Keratinocyte (primary cell): ENCODE measurements around the gene NFKB2. TPM values are rescaled to one million over a fixed set of nuclear protein-coding genes. Genes with fewer than 3 reads are reported as not detected.

Source experiments
- DNase-seq: peaks from one replicate; pipeline ENCODE4 v3.0.0-alpha.2; 2011; ENCODE audit warnings: low read depth, missing footprints, low spot score
- FAIRE-seq: peaks from 2 replicates; lab custom pipeline; 2011; peaks lifted over from hg19 to GRCh38; lab: Jason Lieb, UNC
- H2AFZ ChIP-seq: 2 replicates; pipeline ENCODE4 v1.6.0; 2012; ENCODE audit warnings: low read length, control low read depth, inconsistent platforms; ENCODE audit not compliant: control insufficient read depth
- H3K27ac ChIP-seq: 2 replicates; pipeline ENCODE4 v1.5.1; 2011; ENCODE audit warnings: low read length; ENCODE audit not compliant: control insufficient read depth, insufficient read depth
- H3K27me3 ChIP-seq: 3 replicates; pipeline ENCODE4 v1.6.0; 2011; ENCODE audit warnings: low read length; ENCODE audit not compliant: control insufficient read depth, insufficient read depth; ENCODE audit errors: extremely low read depth
- H3K36me3 ChIP-seq, 2 experiments: 2 replicates in 1 of 2; 3 replicates in 1 of 2; pipeline ENCODE4 v1.5.1; 2011; ENCODE audit warnings: low read length in 2 of 2, mild to moderate bottlenecking in 1 of 2; ENCODE audit not compliant: control insufficient read depth in 2 of 2, insufficient read depth in 2 of 2; ENCODE audit errors: extremely low read depth in 1 of 2
- H3K4me1 ChIP-seq: 3 replicates; pipeline ENCODE4 v1.5.1; 2011; ENCODE audit warnings: low read length; ENCODE audit not compliant: control insufficient read depth, insufficient read depth; ENCODE audit errors: extremely low read depth
- H3K4me2 ChIP-seq: 3 replicates; pipeline ENCODE4 v1.6.0; 2011; ENCODE audit warnings: low read depth, low read length; ENCODE audit not compliant: control insufficient read depth, insufficient read depth; ENCODE audit errors: extremely low read depth
- H3K4me3 ChIP-seq, 3 experiments: fragments of 200-600 bp in 1 of 3; sonication (generic) in 1 of 3; 2 replicates in 2 of 3; 3 replicates in 1 of 3; pipeline ENCODE4 v1.5.1; 2011 to 2016; ENCODE audit warnings: low read length in 3 of 3, mild to moderate bottlenecking in 3 of 3, control low read depth in 2 of 3, inconsistent platforms in 1 of 3, low read depth in 1 of 3, mixed read lengths in 1 of 3, mixed run types in 1 of 3, moderate library complexity in 1 of 3; ENCODE audit not compliant: control insufficient read depth in 2 of 3, insufficient read depth in 2 of 3; ENCODE audit errors: extremely low read depth in 1 of 3
- H3K79me2 ChIP-seq: 2 replicates; pipeline ENCODE4 v1.6.0; 2012; ENCODE audit warnings: low read length; ENCODE audit not compliant: control insufficient read depth, insufficient read depth
- H3K9ac ChIP-seq: 3 replicates; pipeline ENCODE4 v1.6.0; 2011; ENCODE audit warnings: low read length; ENCODE audit not compliant: control insufficient read depth, insufficient read depth; ENCODE audit errors: extremely low read depth
- H3K9me1 ChIP-seq: 3 replicates; pipeline ENCODE4 v1.6.0; 2011; ENCODE audit warnings: low read length; ENCODE audit not compliant: control insufficient read depth, insufficient read depth; ENCODE audit errors: extremely low read depth
- H3K9me3 ChIP-seq: 2 replicates; pipeline ENCODE4 v1.5.1; 2012; ENCODE audit warnings: low read depth, low read length; ENCODE audit not compliant: control insufficient read depth
- H4K20me1 ChIP-seq: 3 replicates; pipeline ENCODE4 v1.6.0; 2011; ENCODE audit warnings: low read length; ENCODE audit not compliant: control insufficient read depth, insufficient read depth; ENCODE audit errors: extremely low read depth
- EZH2 ChIP-seq: IDR thresholded peaks from one replicate; pipeline ENCODE4 v1.6.1; 2012; ENCODE audit warnings: inconsistent platforms, mild to moderate bottlenecking, low read length, moderate library complexity
- dilution Hi-C: fragments of 300-500 bp; cut with MboI; formaldehyde crosslinking; loops from one replicate; pipeline ENCODE4 v1.7.0; 2020; ENCODE audit warnings: low sequenced_read_pairs; ENCODE audit not compliant: extremely low pct_ligation_motif_present
- polyA plus RNA-seq, 5 experiments: library from polyadenylated mRNA; depleted of rRNA in 3 of 5; stranded (reverse) in 3 of 5; stranded (forward) in 1 of 5; unstranded in 1 of 5; fragments of >200 nt; gene quantifications; 1 replicate in 1 of 5; 2 replicates in 3 of 5; 3 replicates in 1 of 5; pipeline versions ENCODE4 v1.2.1 to v1.2.3, GENCODE V29; 2011 to 2012; ENCODE audit warnings: missing spikeins in 2 of 5, low read depth in 1 of 5, low replicate concordance in 1 of 5
- TF ChIP-seq, protein P1 (sequence below), 3 experiments: IDR thresholded peaks in 1 of 3; conservative IDR thresholded peaks in 1 of 3; optimal IDR thresholded peaks in 1 of 3; 2 replicates in 2 of 3; 3 replicates in 1 of 3; pipeline versions ENCODE3 to v1.5.1; 2011; ENCODE audit warnings: low read length in 3 of 3, mild to moderate bottlenecking in 3 of 3, moderate library complexity in 2 of 3, control low read depth in 1 of 3, inconsistent platforms in 1 of 3; ENCODE audit not compliant: insufficient read depth in 2 of 3; ENCODE audit errors: extremely low read depth in 1 of 3

NFKB2 gene
- polyA plus RNA-seq, 1 donor (not counting 4 experiments of a cell fraction or from before 2014, with no cell fraction given) = 14.8 TPM

DNA sequence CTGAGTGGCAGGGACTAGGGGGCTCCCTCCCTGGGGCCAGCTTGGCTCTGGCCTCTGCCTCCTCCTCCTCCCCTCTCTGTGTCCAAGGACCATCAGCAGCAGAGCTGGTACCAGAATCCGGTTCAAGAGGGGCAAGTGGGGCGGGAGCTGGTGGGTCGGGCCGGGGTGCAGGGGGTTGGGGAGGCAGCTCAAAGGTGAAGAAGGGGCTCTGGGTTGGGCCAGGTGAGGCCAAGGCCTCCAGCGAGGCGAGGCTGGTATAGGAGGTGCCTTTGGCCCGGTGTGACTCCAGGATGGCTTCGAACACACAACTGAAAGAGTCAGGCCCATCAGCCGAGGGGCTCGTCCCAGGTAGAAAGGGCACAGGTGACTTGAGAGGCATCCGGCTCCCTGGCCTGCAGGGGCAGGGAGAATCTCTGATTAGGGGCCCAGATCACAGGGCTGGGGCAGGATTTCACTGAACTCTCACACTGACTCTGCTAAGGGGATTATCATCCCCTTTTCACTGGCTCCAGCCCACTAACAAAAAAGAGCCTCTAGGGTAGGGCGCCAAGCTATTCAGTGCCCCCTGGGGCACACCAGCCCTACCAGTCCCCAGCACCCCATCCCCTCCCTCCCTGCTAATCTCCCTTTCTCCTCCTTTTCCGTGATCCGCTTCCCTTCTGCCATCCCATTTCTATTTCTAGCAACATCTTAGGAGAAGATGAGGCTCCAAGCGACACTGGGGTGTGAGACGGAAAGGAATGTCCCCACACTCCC lies 18.5 kb downstream of the NFKB2 start:
- no peaks in the 10 kb centered on the region for H3K9me1 ChIP-seq
- no peak for DNase-seq
- H3K4me1 ChIP-seq = peaks cover under 1% of the 10 kb centered on the region
- H3K27ac ChIP-seq = no peak overlapping the region
- peaks cover 71% of the 10 kb centered on the region for H3K27me3 ChIP-seq
- no peak for FAIRE-seq
- H2AFZ ChIP-seq = no peak overlapping the region
- H3K79me2 ChIP-seq = no peaks in the 10 kb centered on the region
- H4K20me1 ChIP-seq = no peaks in the 10 kb centered on the region
- H3K9me3 ChIP-seq = no peaks in the 10 kb centered on the region
- H3K9ac ChIP-seq = no peak overlapping the region
- TF ChIP-seq, protein P1, sequence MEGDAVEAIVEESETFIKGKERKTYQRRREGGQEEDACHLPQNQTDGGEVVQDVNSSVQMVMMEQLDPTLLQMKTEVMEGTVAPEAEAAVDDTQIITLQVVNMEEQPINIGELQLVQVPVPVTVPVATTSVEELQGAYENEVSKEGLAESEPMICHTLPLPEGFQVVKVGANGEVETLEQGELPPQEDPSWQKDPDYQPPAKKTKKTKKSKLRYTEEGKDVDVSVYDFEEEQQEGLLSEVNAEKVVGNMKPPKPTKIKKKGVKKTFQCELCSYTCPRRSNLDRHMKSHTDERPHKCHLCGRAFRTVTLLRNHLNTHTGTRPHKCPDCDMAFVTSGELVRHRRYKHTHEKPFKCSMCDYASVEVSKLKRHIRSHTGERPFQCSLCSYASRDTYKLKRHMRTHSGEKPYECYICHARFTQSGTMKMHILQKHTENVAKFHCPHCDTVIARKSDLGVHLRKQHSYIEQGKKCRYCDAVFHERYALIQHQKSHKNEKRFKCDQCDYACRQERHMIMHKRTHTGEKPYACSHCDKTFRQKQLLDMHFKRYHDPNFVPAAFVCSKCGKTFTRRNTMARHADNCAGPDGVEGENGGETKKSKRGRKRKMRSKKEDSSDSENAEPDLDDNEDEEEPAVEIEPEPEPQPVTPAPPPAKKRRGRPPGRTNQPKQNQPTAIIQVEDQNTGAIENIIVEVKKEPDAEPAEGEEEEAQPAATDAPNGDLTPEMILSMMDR (optimal IDR thresholded peaks at IDR 0.05 in 1 of 3, IDR thresholded peaks at IDR 0.05 in 1 of 3, conservative IDR thresholded peaks at IDR 0.05 in 1 of 3; ENCODE audit: extremely low read depth in 1 of 3, insufficient read depth in 2 of 3, low read length in 3 of 3) = no peak
- no peak for TF ChIP-seq EZH2
- dilution Hi-C loops = no loop called here
- H3K36me3 ChIP-seq = no peaks in the 10 kb centered on the region
- no peak overlapping the region for H3K4me3 ChIP-seq
- H3K4me2 ChIP-seq = no peak overlapping the region

DNA sequence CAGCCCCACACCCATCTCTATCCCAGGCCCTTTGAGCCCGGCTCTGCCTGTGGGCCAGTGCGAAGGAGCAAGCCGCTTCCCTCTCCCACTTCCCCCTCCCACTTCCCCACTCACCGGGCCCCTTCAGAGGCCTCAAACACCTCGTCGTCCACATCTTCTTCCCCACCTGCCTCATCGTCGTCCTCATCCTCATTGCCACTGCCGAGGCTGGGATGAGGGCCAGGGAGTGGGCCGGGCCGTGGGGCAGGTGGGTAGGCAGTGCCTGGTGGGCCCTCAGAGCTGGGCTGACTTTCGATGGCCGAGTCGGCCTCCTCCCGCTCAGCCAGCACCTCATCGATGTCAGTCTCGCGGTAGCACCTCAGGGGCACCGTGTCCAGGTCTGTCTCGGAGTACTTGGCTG lies 19.2 kb downstream of the NFKB2 start:
- H3K9me1 ChIP-seq = no peaks in the 10 kb centered on the region
- H3K4me2 ChIP-seq = no peak overlapping the region
- DNase-seq (no peak), FAIRE-seq (no peak)
- H3K27ac ChIP-seq = no peak overlapping the region
- H3K79me2 ChIP-seq = no peaks in the 10 kb centered on the region
- no peak overlapping the region for H3K9ac ChIP-seq
- dilution Hi-C loops = no loop called here
- TF ChIP-seq EZH2 = no peak
- TF ChIP-seq, protein P1 (optimal IDR thresholded peaks at IDR 0.05 in 1 of 3, IDR thresholded peaks at IDR 0.05 in 1 of 3, conservative IDR thresholded peaks at IDR 0.05 in 1 of 3; ENCODE audit: extremely low read depth in 1 of 3, insufficient read depth in 2 of 3, low read length in 3 of 3) = no peak
- no peaks in the 10 kb centered on the region for H3K36me3 ChIP-seq
- no peaks in the 10 kb centered on the region for H3K9me3 ChIP-seq
- no peak overlapping the region for H2AFZ ChIP-seq
- no peak overlapping the region for H3K4me3 ChIP-seq
- peaks cover 67% of the 10 kb centered on the region for H3K27me3 ChIP-seq
- H3K4me1 ChIP-seq = peaks cover 7% of the 10 kb centered on the region
- H4K20me1 ChIP-seq = no peaks in the 10 kb centered on the region
